Chondrocyte (in vitro differentiated cells): ENCODE measurements around the gene MYCN. TPM values are rescaled to one million over a fixed set of nuclear protein-coding genes. Genes with fewer than 3 reads are reported as not detected.
"Not testable (repeated sequence)": the region's sequence is repeated elsewhere in the genome, so short reads cannot be mapped to it uniquely, and the experiment has no call there.

ENCODE experiments used
- DNase-seq: peaks from one replicate; pipeline ENCODE4 v3.0.0; 2021; ENCODE audit warnings: mixed read lengths, low spot score
- H3K27ac Mint-ChIP-seq: one replicate; pipeline ENCODE4 v1.8.0; 2021; ENCODE audit warnings: mild to moderate bottlenecking, moderate library complexity, mixed read lengths; ENCODE audit not compliant: unreplicated experiment
- H3K27me3 Mint-ChIP-seq: 2 replicates; pipeline ENCODE4 v1.8.0; 2021; ENCODE audit warnings: low read depth, mixed read lengths
- H3K36me3 Mint-ChIP-seq: 2 replicates; pipeline ENCODE4 v1.8.0; 2021; ENCODE audit warnings: low read depth, mixed read lengths
- H3K4me1 Mint-ChIP-seq: 2 replicates; pipeline ENCODE4 v1.8.0; 2021; ENCODE audit warnings: low read depth, mild to moderate bottlenecking, mixed read lengths
- H3K4me3 Mint-ChIP-seq: one replicate; pipeline ENCODE4 v1.8.0; 2021; ENCODE audit warnings: mild to moderate bottlenecking, moderate library complexity, mixed read lengths; ENCODE audit not compliant: unreplicated experiment
- H3K9me3 Mint-ChIP-seq: 2 replicates; pipeline ENCODE4 v1.8.0; 2021; ENCODE audit warnings: low read depth, mixed read lengths
- CTCF ChIP-seq: fragments of 200-600 bp; sonication (generic); IDR thresholded peaks from 2 replicates; pipeline ENCODE4 v1.5.0; 2021; ENCODE audit warnings: antibody characterized with exemption, mild to moderate bottlenecking, moderate library complexity
- total RNA-seq: library from RNA; stranded (reverse); gene quantifications from 3 replicates; pipeline ENCODE4 v1.2.1, GENCODE V29; 2021

MYCN gene
- total RNA-seq, 1 donor from 2014 or later = 0.17 TPM

GRCh38 chr2:15909157-15909556 is 31.2 kb upstream of the MYCN start:
- peaks cover 14% of the 10 kb centered on the region for H3K9me3 Mint-ChIP-seq
- peaks cover 4% of the 10 kb centered on the region for H3K27me3 Mint-ChIP-seq

DNA sequence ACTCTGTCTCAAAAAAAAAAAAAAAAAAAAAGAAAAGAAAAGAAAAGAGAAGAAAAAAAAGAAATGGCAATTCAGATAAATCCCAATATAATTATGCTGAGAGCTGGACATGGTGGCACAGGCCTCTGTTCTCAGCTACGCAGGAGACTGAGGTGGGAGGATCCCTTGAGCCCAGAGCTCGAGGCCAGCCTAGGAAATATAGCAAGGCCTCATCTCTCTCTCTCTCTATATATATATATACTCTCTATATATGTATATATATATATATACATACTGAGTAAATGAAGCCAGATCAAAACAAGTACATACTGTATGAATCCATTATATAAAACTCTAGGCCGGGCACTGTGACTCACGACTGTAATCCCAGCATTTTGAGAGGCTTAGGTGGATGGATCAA is 30.6 kb upstream of the MYCN start:
- Mint-ChIP-seq H3K36me3 (peaks cover 2% of the 10 kb centered on the region), H3K27me3 (peaks cover 4% of the 10 kb centered on the region), H3K4me3 (no peak overlapping the region), H3K9me3 (peaks cover 14% of the 10 kb centered on the region), H3K4me1 (peaks cover 15% of the 10 kb centered on the region), H3K27ac (no peak overlapping the region)
- TF ChIP-seq CTCF = no peak
- no peak for DNase-seq

More at GRCh38 chr2:15909157-15909556, 31.2 kb upstream of the MYCN start:
- Mint-ChIP-seq H3K4me1 (peaks cover 12% of the 10 kb centered on the region), H3K4me3 (no peak overlapping the region), H3K27ac (no peak overlapping the region), H3K36me3 (peaks cover 2% of the 10 kb centered on the region)
- no peak for DNase-seq
- no peak for TF ChIP-seq CTCF

- H3K27me3 Mint-ChIP-seq, H3K27ac Mint-ChIP-seq: not testable (repeated sequence)
- H3K4me1 Mint-ChIP-seq = peaks cover 17% of the 10 kb centered on the region
Observed at GRCh38 chr2:15911270-15911669, 29.1 kb upstream of the MYCN start.

GRCh38 chr2:15911686-15912085 is 28.7 kb upstream of the MYCN start:
- no peak for DNase-seq
- H3K9me3 Mint-ChIP-seq = no peaks in the 10 kb centered on the region
- TF ChIP-seq CTCF = no peak
- no peak overlapping the region for H3K27ac Mint-ChIP-seq
- peaks cover 4% of the 10 kb centered on the region for H3K27me3 Mint-ChIP-seq
- H3K4me1 Mint-ChIP-seq = peaks cover 17% of the 10 kb centered on the region
- no peaks in the 10 kb centered on the region for H3K36me3 Mint-ChIP-seq
- no peak overlapping the region for H3K4me3 Mint-ChIP-seq

More at GRCh38 chr2:15911270-15911669, 29.1 kb upstream of the MYCN start:
- not testable (repeated sequence) for DNase-seq, H3K9me3 Mint-ChIP-seq, H3K36me3 Mint-ChIP-seq, H3K4me3 Mint-ChIP-seq

DNA sequence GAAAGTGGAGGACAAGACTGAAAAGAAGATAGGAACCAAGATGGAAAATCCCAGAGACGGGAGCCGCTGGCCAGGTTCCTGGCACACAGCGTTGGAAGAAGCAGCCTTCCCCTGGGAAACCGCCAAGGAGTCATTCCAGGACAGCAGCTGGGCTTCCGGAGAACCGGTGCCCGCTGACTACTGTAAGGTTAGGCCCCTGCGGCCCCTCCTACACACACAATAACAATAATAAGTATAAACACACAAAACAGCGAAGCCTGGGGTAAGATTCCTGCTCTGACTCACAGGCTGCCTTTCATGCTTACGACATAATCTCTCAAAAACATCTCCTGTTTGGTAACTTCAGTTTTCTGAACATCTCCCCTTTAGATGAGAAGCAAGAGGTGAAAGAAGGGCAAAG is 28.1 kb upstream of the MYCN start:
- Mint-ChIP-seq H3K27me3 (peaks cover 6% of the 10 kb centered on the region), H3K9me3 (no peaks in the 10 kb centered on the region), H3K36me3 (no peaks in the 10 kb centered on the region), H3K27ac (peak overlapping the region; percentile 20), H3K4me3 (no peak overlapping the region), H3K4me1 (peaks cover 17% of the 10 kb centered on the region)
- no peak for TF ChIP-seq CTCF
- no peak for DNase-seq

DNA sequence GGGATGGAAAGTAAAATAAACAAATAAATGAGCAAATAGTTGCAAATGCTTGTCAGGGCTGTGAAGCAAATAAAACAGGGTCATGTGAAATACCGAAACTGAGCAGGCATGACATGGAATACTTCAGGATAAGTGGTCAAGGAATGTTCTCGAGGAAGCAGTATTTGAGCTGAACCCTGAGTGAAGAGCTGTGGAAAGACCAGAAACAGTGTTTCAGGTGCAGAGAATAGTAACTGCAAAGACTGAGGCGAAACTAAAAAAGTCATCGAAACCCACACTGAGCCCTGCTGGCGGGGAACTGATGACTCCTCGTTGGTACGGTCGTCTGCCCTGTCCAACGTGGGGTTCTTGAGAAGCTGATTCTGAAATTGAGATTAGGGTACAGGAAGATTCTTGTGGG is 27.2 kb upstream of the MYCN start:
- DNase-seq = no peak
- H3K4me3 Mint-ChIP-seq = no peak overlapping the region
- TF ChIP-seq CTCF = no peak
- peaks cover 17% of the 10 kb centered on the region for H3K4me1 Mint-ChIP-seq
- H3K36me3 Mint-ChIP-seq = no peaks in the 10 kb centered on the region
- H3K27ac Mint-ChIP-seq = no peak overlapping the region
- H3K27me3 Mint-ChIP-seq = peaks cover 13% of the 10 kb centered on the region
- H3K9me3 Mint-ChIP-seq = no peaks in the 10 kb centered on the region
